H1 (cell line): ENCODE results near the gene DNAJB6. TPM values are rescaled to one million over a fixed set of nuclear protein-coding genes. Genes with fewer than 3 reads are reported as not detected.

Experiments
- CTCF ChIA-PET: fragments of 300-600 bp; sonication (Branson Sonifier 250); formaldehyde crosslinking; loops from one replicate; lab custom pipeline; 2021; ENCODE audit not compliant: partially characterized antibody; lab: Charles Lee
- POLR2A ChIA-PET: fragments of 300-600 bp; sonication (Branson Sonifier 250); formaldehyde crosslinking; loops from one replicate; lab custom pipeline; 2021; ENCODE audit warnings: inconsistent platforms; ENCODE audit not compliant: partially characterized antibody; lab: Charles Lee
- DNase-seq, 2 experiments: peaks; one replicate each; pipeline versions ENCODE4 v3.0.0 to v3.0.0-alpha.2; 2010 to 2022; ENCODE audit warnings: low spot score in 2 of 2, low read depth in 1 of 2, mixed read lengths in 1 of 2
- FAIRE-seq: peaks from 2 replicates; lab custom pipeline; 2011; peaks lifted over from hg19 to GRCh38; lab: Jason Lieb, UNC
- H2AFZ ChIP-seq: 2 replicates; pipeline ENCODE4 v1.8.1; 2012; ENCODE audit warnings: low read length, inconsistent platforms
- H2AK5ac ChIP-seq: 2 replicates; pipeline ENCODE4 v1.6.1; 2013; ENCODE audit warnings: low read depth, low read length
- H2BK120ac ChIP-seq: replicated peaks from 2 replicates; pipeline ENCODE3; 2013; ENCODE audit warnings: low read depth, low read length, inconsistent platforms
- H2BK12ac ChIP-seq: 2 replicates; pipeline ENCODE4 v1.6.1; 2013; ENCODE audit warnings: low read depth, low read length
- H2BK15ac ChIP-seq: 2 replicates; pipeline ENCODE4 v1.6.1; 2013; ENCODE audit warnings: low read length
- H2BK20ac ChIP-seq: 2 replicates; pipeline ENCODE4 v1.6.1; 2013; ENCODE audit warnings: low read length
- H2BK5ac ChIP-seq: 2 replicates; pipeline ENCODE4 v1.6.1; 2013; ENCODE audit warnings: low read depth, low read length
- H3K14ac ChIP-seq: 2 replicates; pipeline ENCODE4 v1.6.1; 2013; ENCODE audit warnings: inconsistent platforms; ENCODE audit not compliant: insufficient read length
- H3K18ac ChIP-seq: 2 replicates; pipeline ENCODE4 v1.6.1; 2013; ENCODE audit warnings: low read length; ENCODE audit errors: extremely low read depth
- H3K23ac ChIP-seq: 2 replicates; pipeline ENCODE4 v1.6.1; 2013; ENCODE audit warnings: inconsistent platforms; ENCODE audit not compliant: insufficient read length
- H3K23me2 ChIP-seq: 2 replicates; pipeline ENCODE4 v1.6.1; 2013; ENCODE audit warnings: low read depth, low read length
- H3K27ac ChIP-seq: 2 replicates; pipeline ENCODE4 v1.6.1; 2011; ENCODE audit warnings: low read depth, low read length, inconsistent platforms
- H3K27me3 ChIP-seq, 4 experiments: replicated peaks in 1 of 4; 1 replicate in 1 of 4; 2 replicates in 3 of 4; pipeline versions ENCODE4 v1.6.1 to v1.8.1; 2011 to 2013; ENCODE audit warnings: low read length in 3 of 4, mild to moderate bottlenecking in 3 of 4, inconsistent platforms in 2 of 4, mixed read lengths in 2 of 4, moderate library complexity in 1 of 4; ENCODE audit not compliant: control insufficient read depth in 3 of 4, insufficient read depth in 3 of 4; ENCODE audit errors: extremely low read depth in 1 of 4
- H3K36me3 ChIP-seq, 4 experiments: 2 replicates each; pipeline versions ENCODE4 v1.6.1 to v1.8.1; 2011 to 2013; ENCODE audit warnings: mild to moderate bottlenecking in 4 of 4, low read length in 3 of 4, moderate library complexity in 2 of 4, control low read depth in 1 of 4, inconsistent platforms in 1 of 4; ENCODE audit not compliant: insufficient read depth in 4 of 4, control insufficient read depth in 2 of 4
- H3K4ac ChIP-seq: replicated peaks from 2 replicates; pipeline ENCODE3; 2013; ENCODE audit warnings: low read length, low read depth, mixed read lengths, inconsistent platforms; ENCODE audit not compliant: insufficient read length
- H3K4me1 ChIP-seq, 4 experiments: replicated peaks in 1 of 4; 1 replicate in 1 of 4; 2 replicates in 3 of 4; pipeline versions ENCODE4 v1.6.1 to v1.8.1; 2011 to 2013; ENCODE audit warnings: low read length in 3 of 4, inconsistent platforms in 2 of 4, mixed read lengths in 1 of 4; ENCODE audit not compliant: insufficient read depth in 4 of 4, control insufficient read depth in 3 of 4
- H3K4me2 ChIP-seq, 2 experiments: 2 replicates each; pipeline versions ENCODE4 v1.6.1 to v1.8.1; 2011 to 2013; ENCODE audit warnings: low read depth in 2 of 2, low read length in 2 of 2, control low read depth in 1 of 2, inconsistent platforms in 1 of 2, mild to moderate bottlenecking in 1 of 2; ENCODE audit not compliant: insufficient read depth in 1 of 2
- H3K4me3 ChIP-seq, 4 experiments: fragments of 200-600, 300-600 bp in 1 of 4; sonication (generic), shearing (Covaris generic), sonication (Bioruptor Twin) in 1 of 4; 2 replicates each; pipeline versions ENCODE4 v1.5.1 to v1.8.1; 2011 to 2016; ENCODE audit warnings: low read length in 4 of 4, low read depth in 3 of 4, control low read depth in 2 of 4, inconsistent platforms in 2 of 4, mild to moderate bottlenecking in 2 of 4, mixed read lengths in 1 of 4, moderate library complexity in 1 of 4; ENCODE audit not compliant: insufficient read depth in 2 of 4; ENCODE audit errors: extremely low read depth in 1 of 4
- H3K56ac ChIP-seq: replicated peaks from 2 replicates; pipeline ENCODE3; 2013; ENCODE audit warnings: low read depth, mild to moderate bottlenecking, mixed read lengths, low read length, inconsistent platforms; ENCODE audit not compliant: insufficient read length
- H3K79me1 ChIP-seq: 2 replicates; pipeline ENCODE4 v1.6.1; 2013; ENCODE audit warnings: low read depth, low read length, control low read depth
- H3K79me2 ChIP-seq, 2 experiments: 2 replicates each; pipeline versions ENCODE4 v1.6.1 to v1.8.1; 2012 to 2013; ENCODE audit warnings: low read length in 2 of 2, mild to moderate bottlenecking in 2 of 2, inconsistent platforms in 1 of 2; ENCODE audit not compliant: insufficient read depth in 2 of 2, control insufficient read depth in 1 of 2
- H3K9ac ChIP-seq, 4 experiments: replicated peaks in 1 of 4; 1 replicate in 1 of 4; 2 replicates in 3 of 4; pipeline versions ENCODE4 v1.6.1 to v1.8.1; 2011 to 2013; ENCODE audit warnings: low read depth in 3 of 4, low read length in 3 of 4, control low read depth in 2 of 4, mild to moderate bottlenecking in 2 of 4, moderate library complexity in 2 of 4, inconsistent platforms in 1 of 4; ENCODE audit errors: extremely low read depth in 1 of 4
- H3K9me3 ChIP-seq, 2 experiments: 2 replicates each; pipeline versions ENCODE4 v1.6.1 to v1.8.1; 2012 to 2013; ENCODE audit warnings: mild to moderate bottlenecking in 2 of 2, moderate library complexity in 2 of 2, control low read depth in 1 of 2, inconsistent platforms in 1 of 2, low read depth in 1 of 2, low read length in 1 of 2, mixed read lengths in 1 of 2; ENCODE audit not compliant: insufficient read depth in 2 of 2
- H4K20me1 ChIP-seq, 2 experiments: replicated peaks in 1 of 2; 2 replicates each; pipeline versions ENCODE3 to v1.8.1; 2011 to 2013; ENCODE audit warnings: inconsistent platforms in 2 of 2, low read length in 2 of 2, mild to moderate bottlenecking in 1 of 2; ENCODE audit not compliant: insufficient read depth in 2 of 2, control insufficient read depth in 1 of 2
- H4K5ac ChIP-seq: 2 replicates; pipeline ENCODE4 v1.6.1; 2013; ENCODE audit warnings: low read length, low read depth, mixed read lengths, inconsistent platforms; ENCODE audit not compliant: insufficient read length
- H4K8ac ChIP-seq: 2 replicates; pipeline ENCODE4 v1.8.0; 2013; ENCODE audit warnings: mild to moderate bottlenecking, moderate library complexity, low read length, inconsistent platforms; ENCODE audit not compliant: insufficient read depth; ENCODE audit errors: extremely low read depth
- H4K91ac ChIP-seq: replicated peaks from 2 replicates; pipeline ENCODE3; 2013; ENCODE audit warnings: low read length, mixed read lengths, inconsistent platforms; ENCODE audit not compliant: insufficient read length
- EZH2 ChIP-seq: fragments of 200-600 bp; sonication (generic); IDR thresholded peaks from 2 replicates; pipeline ENCODE4 v1.7.1; 2012; ENCODE audit warnings: low read depth, mild to moderate bottlenecking, moderate library complexity, low read length, inconsistent platforms; ENCODE audit not compliant: severe bottlenecking
- NANOG ChIP-seq: IDR thresholded peaks from 2 replicates; pipeline ENCODE4 v1.6.1; 2011; ENCODE audit warnings: low read length, low read depth, mild to moderate bottlenecking, inconsistent platforms; ENCODE audit not compliant: insufficient read depth, poor library complexity, severe bottlenecking
- POLR2AphosphoS5 ChIP-seq: IDR thresholded peaks from 2 replicates; pipeline ENCODE4 v1.6.1; 2011; ENCODE audit warnings: low read depth, low read length
- RAD21 ChIP-seq, 2 experiments: IDR thresholded peaks in 1 of 2; conservative IDR thresholded peaks in 1 of 2; 2 replicates each; pipeline ENCODE4 v1.6.1; 2011; ENCODE audit warnings: low read depth in 2 of 2, low read length in 2 of 2, improper control_type of control experiment in 1 of 2, inconsistent platforms in 1 of 2, mild to moderate bottlenecking in 1 of 2, moderate library complexity in 1 of 2
- RBBP5 ChIP-seq: IDR thresholded peaks from 2 replicates; pipeline ENCODE4 v1.7.1; 2012; ENCODE audit warnings: low read depth, mild to moderate bottlenecking, inconsistent platforms, low read length, moderate library complexity, borderline replicate concordance
- RFX5 ChIP-seq: IDR thresholded peaks from 2 replicates; pipeline ENCODE4 v1.6.1; 2011; ENCODE audit warnings: low read depth, low read length, improper control_type of control experiment, borderline replicate concordance
- SP4 ChIP-seq: IDR thresholded peaks from 2 replicates; pipeline ENCODE4 v1.6.1; 2012; ENCODE audit warnings: low read length, inconsistent platforms
- WGBS, 2 experiments: shearing (Covaris generic) in 1 of 2; methylation state at CpG; one replicate each; pipeline versions ENCODE4 v1.1.6 to v1.1.7; 2013 to 2015; ENCODE audit warnings: low lambda C conversion rate in 2 of 2, mixed read lengths in 2 of 2, inconsistent platforms in 1 of 2, low coverage in 1 of 2, missing lambda C conversion rate in 1 of 2; ENCODE audit not compliant: insufficient replicate concordance in 2 of 2, insufficient coverage in 1 of 2, insufficient read length in 1 of 2; ENCODE audit errors: extremely low coverage in 1 of 2, missing lambda C conversion rate in 1 of 2; 5-methylcytosine and 5-hydroxymethylcytosine counted together
- polyA plus RNA-seq, 7 experiments: library from polyadenylated mRNA; depleted of rRNA in 3 of 7; stranded (reverse) in 5 of 7; unstranded in 2 of 7; fragments of >200 nt in 5 of 7; fragments of 200-250 nt in 2 of 7; gene quantifications; 1 replicate in 5 of 7; 2 replicates in 1 of 7; 4 replicates in 1 of 7; pipeline versions ENCODE4 v1.2.1 to v1.2.3, GENCODE V29; 2011 to 2013; ENCODE audit warnings: missing spikeins in 2 of 7, mixed read lengths in 2 of 7
- total RNA-seq: library from RNA; stranded (reverse); fragmentation: NEBNext Ultra II Directional; extraction: Animal tissue kit (Norgen Biotek cat#: 25700); gene quantifications from 2 replicates; pipeline ENCODE4 v1.2.1, GENCODE V29; 2021

The DNAJB6 gene
- total and polyA plus RNA-seq, 2 of the 8 experiments (the other 6 are each of a cell fraction or from before 2014, with no cell fraction given): 166 to 295 TPM

GRCh38 chr7:157380416-157380815, 43.6 kb downstream of the DNAJB6 start:
- H2BK15ac ChIP-seq: no peak overlapping the region
- peaks cover 35 to 37% of the 10 kb centered on the region in 2 experiments for H4K20me1 ChIP-seq
- no peak overlapping the region; the same call in 1 of the 2 replicates for H2BK5ac ChIP-seq
- ChIA-PET POLR2A (interaction anchor here (0.8 to 2.3 kb wide), 5 partner anchors 8 to 30 kb away, joined by 3 to 6 read pairs (median 4); no protein-coding TSS in a partner anchor), CTCF (interaction anchor here (1.5 to 3.6 kb wide), 5 partner anchors 8 to 41 kb away, joined by 5 to 15 read pairs (median 8); no protein-coding TSS in a partner anchor)
- no peaks in the 10 kb centered on the region; the same call in 1 of the 2 replicates for H3K23me2 ChIP-seq
- no peak overlapping the region for H3K23ac ChIP-seq
- FAIRE-seq (no peak), DNase-seq (no peak)
- H3K9me3 ChIP-seq: no peaks in the 10 kb centered on the region
- H2BK120ac ChIP-seq: no peak overlapping the region
- no peak overlapping the region for H3K56ac ChIP-seq
- TF ChIP-seq NANOG (no peak), EZH2 (no peak), RBBP5 (no peak), RAD21 (IDR thresholded peaks at IDR 0.05 in 1 of 2, conservative IDR thresholded peaks at IDR 0.05 in 1 of 2; ENCODE audit: low read depth in 2 of 2, low read length in 2 of 2) (no peak), SP4 (no peak), POLR2AphosphoS5 (no peak), RFX5 (no peak)
- H3K4me2 ChIP-seq: no peak overlapping the region
- no peak overlapping the region for H3K4ac ChIP-seq
- H3K79me2 ChIP-seq: peaks cover 16 to 89% of the 10 kb centered on the region in 2 experiments
- no peak overlapping the region for H2BK12ac ChIP-seq
- no peak overlapping the region for H3K9ac ChIP-seq
- H3K14ac ChIP-seq: no peak overlapping the region
- peaks cover 0 to 5% (median 0%) of the 10 kb centered on the region in 4 experiments; a peak in 4 of 7 replicates for H3K4me1 ChIP-seq
- peaks cover 14 to 69% (median 41%) of the 10 kb centered on the region in 4 experiments for H3K36me3 ChIP-seq
- peaks cover 8% of the 10 kb centered on the region for H3K79me1 ChIP-seq
- 0 out of 2 replicates have a peak overlapping the region, but pooled peaks have one; percentile 6 for H3K18ac ChIP-seq
- H4K91ac ChIP-seq: no peak overlapping the region
- no peak overlapping the region for H4K5ac ChIP-seq
- WGBS, 2 experiments: 86% methylated on average over 7 of the region's 7 CpGs; no CpG with 5 or more reads in 1 of the 2 experiments
- no peak overlapping the region for H2BK20ac ChIP-seq
- no peak overlapping the region for H2AFZ ChIP-seq
- H2AK5ac ChIP-seq: no peak overlapping the region
- no peak overlapping the region for H3K27ac ChIP-seq
- H3K27me3 ChIP-seq: no peaks in the 10 kb centered on the region
- H3K4me3 ChIP-seq: no peak overlapping the region
- no peak overlapping the region for H4K8ac ChIP-seq
